B cell (primary cell): ENCODE data around the gene ZFP36L1. TPM values are rescaled to one million over a fixed set of nuclear protein-coding genes. Genes with fewer than 3 reads are reported as not detected.

Source experiments
- ATAC-seq: fragments of 200-7000 bp; cut with Tn5 transposase; one replicate; pipeline ENCODE4 v1.10.0; 2021; ENCODE audit warnings: low read depth, mild to moderate bottlenecking, moderate number of reproducible peaks, moderate library complexity
- CTCF ChIA-PET: fragments of 350-600 bp; sonication (Branson Sonifier 250); formaldehyde crosslinking; loops from one replicate; lab custom pipeline; 2021; ENCODE audit warnings: antibody characterized with exemption, inconsistent platforms; lab: Charles Lee
- POLR2A ChIA-PET: fragments of 350-600 bp; sonication (Branson Sonifier 250); formaldehyde crosslinking; loops from one replicate; lab custom pipeline; 2021; ENCODE audit warnings: antibody characterized with exemption; lab: Charles Lee
- DNase-seq: peaks from one replicate; pipeline ENCODE4 v3.0.0; 2013
- H2AFZ ChIP-seq: 2 replicates; pipeline ENCODE4 v1.6.1; 2012; ENCODE audit warnings: mild to moderate bottlenecking, low read depth, low read length; ENCODE audit not compliant: insufficient read depth, poor library complexity, severe bottlenecking
- H3K27ac ChIP-seq, 2 donors: 1 replicate in 1 of 2; 2 replicates in 1 of 2; pipeline ENCODE4 v1.5.1; 2012 to 2013; ENCODE audit warnings: low read length in 2 of 2, mild to moderate bottlenecking in 2 of 2, moderate library complexity in 1 of 2
- H3K27me3 ChIP-seq, 4 experiments: fragments of 200-600 bp in 1 of 4; sonication (generic) in 1 of 4; replicated peaks in 1 of 4; 1 replicate in 2 of 4; 2 replicates in 2 of 4; pipeline versions ENCODE4 v1.6.1 to v1.7.0; 2013 to 2016; ENCODE audit warnings: low read length in 3 of 4, mild to moderate bottlenecking in 2 of 4, mixed read lengths in 1 of 4, moderate library complexity in 1 of 4; ENCODE audit not compliant: insufficient read depth in 4 of 4, control insufficient read depth in 3 of 4; ENCODE audit errors: control extremely low read depth in 1 of 4
- H3K36me3 ChIP-seq, 2 experiments: replicated peaks in 1 of 2; 1 replicate in 1 of 2; 2 replicates in 1 of 2; pipeline versions ENCODE4 v1.6.1 to v1.7.1; 2013; ENCODE audit warnings: low read length in 1 of 2; ENCODE audit not compliant: insufficient read depth in 2 of 2, control insufficient read depth in 1 of 2; ENCODE audit errors: control extremely low read depth in 1 of 2, extremely low read depth in 1 of 2
- H3K4me1 ChIP-seq, 2 donors: fragments of 200-600 bp in 1 of 2; sonication (generic) in 1 of 2; 1 replicate in 1 of 2; 2 replicates in 1 of 2; pipeline versions ENCODE4 v1.5.1 to v1.6.1; 2013 to 2017; ENCODE audit warnings: low read length in 2 of 2; ENCODE audit not compliant: control insufficient read depth in 2 of 2, insufficient read depth in 2 of 2
- H3K4me2 ChIP-seq: replicated peaks from 2 replicates; pipeline ENCODE3; 2012; ENCODE audit warnings: mild to moderate bottlenecking, low read depth, low read length; ENCODE audit not compliant: poor library complexity, severe bottlenecking
- H3K4me3 ChIP-seq, 5 experiments: fragments of 200-600 bp in 1 of 5; sonication (generic) in 1 of 5; 1 replicate in 3 of 5; 2 replicates in 2 of 5; pipeline versions ENCODE4 v1.5.1 to v1.7.0; 2011 to 2016; ENCODE audit warnings: low read length in 4 of 5, mild to moderate bottlenecking in 4 of 5, low read depth in 2 of 5, control low read depth in 1 of 5, moderate library complexity in 1 of 5; ENCODE audit not compliant: insufficient read depth in 1 of 5; ENCODE audit errors: control extremely low read depth in 1 of 5, extremely low read depth in 1 of 5
- H3K79me2 ChIP-seq: fragments of 200-600 bp; sonication (generic); one replicate; pipeline ENCODE4 v1.6.0; 2016; ENCODE audit warnings: low read length; ENCODE audit not compliant: control insufficient read depth, insufficient read depth
- H3K9ac ChIP-seq: fragments of 200-600 bp; sonication (generic); 2 replicates; pipeline ENCODE4 v1.6.1; 2017; ENCODE audit warnings: mild to moderate bottlenecking, low read length, moderate library complexity
- H3K9me3 ChIP-seq, 3 donors: one replicate each; pipeline versions ENCODE4 v1.6.1 to v1.7.1; 2013; ENCODE audit warnings: low read length in 2 of 3; ENCODE audit not compliant: control insufficient read depth in 2 of 3, insufficient read depth in 1 of 3; ENCODE audit errors: control extremely low read depth in 1 of 3
- H4K20me1 ChIP-seq: 2 replicates; pipeline ENCODE4 v1.6.0; 2012; ENCODE audit warnings: mild to moderate bottlenecking, low read length; ENCODE audit not compliant: insufficient read depth, control insufficient read depth, poor library complexity, severe bottlenecking
- H3K27ac Mint-ChIP-seq: one replicate; pipeline ENCODE4 v1.8.0; 2021; ENCODE audit warnings: mixed read lengths
- H3K27me3 Mint-ChIP-seq: one replicate; pipeline ENCODE4 v1.8.0; 2021; ENCODE audit warnings: mixed read lengths
- H3K4me1 Mint-ChIP-seq: one replicate; pipeline ENCODE4 v1.8.0; 2021; ENCODE audit warnings: mixed read lengths
- H3K4me3 Mint-ChIP-seq: one replicate; pipeline ENCODE4 v1.8.0; 2021; ENCODE audit warnings: mixed read lengths
- H3K9me3 Mint-ChIP-seq: one replicate; pipeline ENCODE4 v1.8.0; 2022; ENCODE audit warnings: mixed read lengths; ENCODE audit not compliant: insufficient read depth
- CTCF ChIP-seq: fragments of 200-600 bp; IDR thresholded peaks from one replicate; pipeline ENCODE4 v1.8.0; 2022; ENCODE audit warnings: antibody characterized with exemption, mild to moderate bottlenecking
- EZH2 ChIP-seq: IDR thresholded peaks from 2 replicates; pipeline ENCODE4 v1.6.1; 2012; ENCODE audit warnings: borderline replicate concordance, low read depth, mild to moderate bottlenecking, moderate library complexity, low read length; ENCODE audit not compliant: insufficient read depth, poor library complexity, severe bottlenecking
- WGBS: methylation state at CpG from one replicate; pipeline ENCODE4 v1.1.5; 2013; ENCODE audit warnings: missing lambda C conversion rate; ENCODE audit not compliant: insufficient coverage; 5-methylcytosine and 5-hydroxymethylcytosine counted together
- intact Hi-C: fragments of 100-400 bp; cut with micrococcal nuclease; formaldehyde crosslinking; loops from one replicate; pipeline ENCODE4 v1.10.0; 2022
- polyA plus RNA-seq: library from polyadenylated mRNA; depleted of rRNA; stranded (reverse); fragments of >200 nt; gene quantifications from 2 replicates; pipeline ENCODE4 v1.2.3, GENCODE V29; 2012
- total RNA-seq, 2 donors: library from RNA; stranded (reverse); fragments of 120-200 nt in 1 of 2; gene quantifications; 1 replicate in 1 of 2; 2 replicates in 1 of 2; pipeline versions ENCODE4 v1.2.3 to v1.2.4, GENCODE V29; 2013 to 2022

Gene ZFP36L1
- total and polyA plus RNA-seq, 2 donors (not counting 1 experiment from before 2014, with no cell fraction given) = 572 to 983 TPM

- DNase-seq = no peak
- Mint-ChIP-seq H3K9me3 (peaks cover 2% of the 10 kb centered on the region), H3K27ac (no peak overlapping the region), H3K4me3 (no peak overlapping the region), H3K27me3 (peaks cover 6% of the 10 kb centered on the region), H3K4me1 (peaks cover 14% of the 10 kb centered on the region)
- CTCF ChIA-PET = interaction anchor here (1.8 to 5.4 kb wide), 5 partner anchors 16 to 909 kb away, joined by 8 to 91 read pairs (median 66); no protein-coding TSS in a partner anchor
- intact Hi-C loops = loop anchor here (5.0 kb wide), 1 partner anchor 960 kb away; no protein-coding TSS in a partner anchor
- Histone ChIP-seq H3K4me1 (peaks cover 6 to 7% of the 10 kb centered on the region in 2 donors), H2AFZ (no peak overlapping the region), H3K9ac (no peak overlapping the region), H3K27me3 (no peaks in the 10 kb centered on the region), H3K27ac (no peak overlapping the region), H3K36me3 (no peaks in the 10 kb centered on the region), H4K20me1 (no peaks in the 10 kb centered on the region), H3K79me2 (peaks cover 7% of the 10 kb centered on the region), H3K4me3 (no peak overlapping the region), H3K4me2 (no peak overlapping the region), H3K9me3 (peaks cover 0 to 12% (median 0%) of the 10 kb centered on the region in 3 donors)
- TF ChIP-seq CTCF = no peak
- no peak for TF ChIP-seq EZH2
- WGBS = 100% methylated on average over 1 of the region's 5 CpGs
- POLR2A ChIA-PET = no interaction called here
- no peak for ATAC-seq
Observed at GRCh38 chr14:68842298-68842697, 49.4 kb upstream of the ZFP36L1 start.

- Mint-ChIP-seq H3K9me3 (peaks cover 2% of the 10 kb centered on the region), H3K27me3 (peaks cover 6% of the 10 kb centered on the region), H3K27ac (no peak overlapping the region), H3K4me3 (no peak overlapping the region), H3K4me1 (peaks cover 14% of the 10 kb centered on the region)
- Histone ChIP-seq H3K4me2 (no peak overlapping the region), H3K4me3 (no peak overlapping the region), H3K27me3 (no peaks in the 10 kb centered on the region), H3K36me3 (no peaks in the 10 kb centered on the region), H3K9me3 (peaks cover under 1 to 20% (median under 1%) of the 10 kb centered on the region in 3 donors), H3K27ac (no peak overlapping the region), H2AFZ (no peak overlapping the region), H4K20me1 (no peaks in the 10 kb centered on the region), H3K4me1 (peaks cover 6 to 7% of the 10 kb centered on the region in 2 donors), H3K9ac (no peak overlapping the region), H3K79me2 (peaks cover 7% of the 10 kb centered on the region)
- ChIA-PET CTCF (interaction anchor here (1.8 to 5.4 kb wide), 2 partner anchors 896 to 908 kb away, joined by 8 to 91 read pairs; no protein-coding TSS in a partner anchor), POLR2A (no interaction called here)
- TF ChIP-seq CTCF (no peak), EZH2 (no peak)
- DNase-seq (no peak), ATAC-seq (no peak)
- intact Hi-C loops = loop anchor here (5.0 kb wide), 1 partner anchor 959 kb away; no protein-coding TSS in a partner anchor
- 80% methylated on average over 1 of the region's 6 CpGs for WGBS
Observed at GRCh38 chr14:68841016-68841809, 48.3 kb upstream of the ZFP36L1 start.
